ENCODE measurements around the gene LITAF. TPM values are rescaled to one million over a fixed set of nuclear protein-coding genes. Genes with fewer than 3 reads are reported as not detected.
"Not testable (repeated sequence)": the region's sequence is repeated elsewhere in the genome, so short reads cannot be mapped to it uniquely, and the experiment has no call there.

The LITAF gene
- total RNA-seq, 1 donor from 2014 or later = 121 TPM

DNA sequence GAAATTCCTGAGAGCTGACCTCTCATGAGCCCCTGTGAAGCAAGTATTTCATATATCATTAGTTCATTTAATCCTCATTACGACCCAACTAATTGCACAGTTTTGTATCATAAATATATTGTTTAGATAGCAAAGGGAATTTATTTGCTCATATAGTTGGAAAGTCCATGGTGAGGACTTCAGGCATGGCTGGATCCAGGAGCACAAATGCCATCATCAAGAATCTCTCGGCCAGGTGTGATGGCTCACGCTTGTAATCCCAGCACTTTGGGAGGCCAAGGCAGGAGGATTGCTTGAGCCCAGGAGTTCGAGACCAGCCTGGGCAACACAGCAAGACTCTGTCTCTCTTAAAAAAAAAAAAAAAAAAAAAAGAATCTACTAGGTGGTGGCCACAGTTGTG, 17.6 kb upstream of the LITAF start:
- H3K4me3 Mint-ChIP-seq (ENCODE audit: low read depth); H3K36me3 Mint-ChIP-seq (ENCODE audit: low read depth); H3K9me3 Mint-ChIP-seq; H3K27ac Mint-ChIP-seq; intact Hi-C loops (cut with micrococcal nuclease); DNase-seq (ENCODE audit: low spot score); H3K4me1 Mint-ChIP-seq (ENCODE audit: low read depth); H3K27me3 Mint-ChIP-seq (ENCODE audit: low read depth): not testable (repeated sequence)

DNA sequence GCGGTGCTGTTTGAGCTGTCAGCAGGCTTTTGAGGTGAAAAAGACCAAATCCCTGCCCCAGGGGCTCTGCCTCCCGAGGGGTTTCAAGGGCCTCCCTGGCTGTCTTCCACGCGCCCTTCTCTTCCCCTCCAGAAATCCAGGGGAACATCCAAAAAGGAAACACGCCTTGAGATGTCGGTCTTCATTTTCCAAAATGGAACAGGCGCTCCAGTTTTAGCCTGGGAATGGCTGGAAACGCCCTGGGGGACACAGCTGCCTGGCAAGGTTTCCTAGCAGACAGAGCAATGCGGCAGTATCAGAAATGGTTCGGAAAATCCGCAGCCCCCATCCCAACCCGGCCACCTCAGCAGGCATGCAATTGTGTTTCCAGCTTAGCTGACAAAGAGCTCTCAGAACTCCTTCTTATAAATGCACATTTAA, 16.6 kb upstream of the LITAF start:
- Mint-ChIP-seq H3K36me3 (ENCODE audit: low read depth) (no peaks in the 10 kb centered on the region), H3K9me3 (no peaks in the 10 kb centered on the region), H3K27ac (no peak overlapping the region), H3K4me3 (ENCODE audit: low read depth) (no peak overlapping the region), H3K4me1 (ENCODE audit: low read depth) (no peaks in the 10 kb centered on the region), H3K27me3 (ENCODE audit: low read depth) (peaks cover 4% of the 10 kb centered on the region)
- intact Hi-C loops (cut with micrococcal nuclease) = no loop called here
- DNase-seq (ENCODE audit: low spot score) = no peak

DNA sequence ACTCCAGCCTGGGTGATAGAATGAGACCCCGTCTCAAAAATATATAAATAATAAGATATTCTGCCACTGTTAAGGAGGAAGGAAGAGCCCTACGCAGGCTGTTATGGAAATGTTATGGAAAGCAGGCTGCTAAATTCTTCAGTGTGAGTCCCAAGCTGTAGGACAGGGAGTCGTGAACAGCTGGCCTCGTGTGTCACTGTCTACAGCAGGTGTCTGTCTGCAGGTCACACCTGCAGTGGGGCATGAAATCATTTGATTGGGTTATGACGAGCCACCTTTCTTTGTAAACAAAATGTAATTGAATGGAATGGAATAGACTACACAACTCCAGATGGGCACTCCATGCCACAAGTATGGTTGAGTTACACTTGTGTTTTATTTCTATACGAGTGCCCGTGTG, 15.6 kb upstream of the LITAF start:
- no peak overlapping the region for H3K27ac Mint-ChIP-seq
- intact Hi-C loops (cut with micrococcal nuclease) = no loop called here
- peaks cover 2% of the 10 kb centered on the region for H3K4me1 Mint-ChIP-seq (ENCODE audit: low read depth)
- H3K27me3 Mint-ChIP-seq (ENCODE audit: low read depth) = no peaks in the 10 kb centered on the region
- no peak overlapping the region for H3K4me3 Mint-ChIP-seq (ENCODE audit: low read depth)
- no peaks in the 10 kb centered on the region for H3K36me3 Mint-ChIP-seq (ENCODE audit: low read depth)
- no peaks in the 10 kb centered on the region for H3K9me3 Mint-ChIP-seq
- DNase-seq (ENCODE audit: low spot score) = no peak

DNA sequence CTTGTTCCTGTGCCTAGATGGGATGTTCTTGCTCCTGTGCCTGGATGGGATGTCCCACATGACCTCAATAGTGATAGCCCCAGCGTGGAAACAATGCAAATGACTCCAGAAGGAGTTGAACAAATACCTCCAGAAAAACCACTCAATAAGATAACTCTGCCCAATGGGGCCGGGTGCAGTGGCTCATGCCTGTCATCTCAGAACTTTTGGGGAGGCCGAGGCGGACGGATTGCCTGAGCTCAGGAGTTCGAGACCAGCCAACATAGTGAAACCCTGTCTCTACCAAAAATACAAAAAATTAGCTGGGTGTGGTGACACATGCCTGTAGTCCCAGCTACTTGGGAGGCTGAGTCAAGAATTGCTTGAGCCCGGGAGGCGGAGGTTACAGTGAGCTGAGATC, 15.2 kb upstream of the LITAF start:
- peaks cover 5% of the 10 kb centered on the region for H3K4me1 Mint-ChIP-seq (ENCODE audit: low read depth)
- no peaks in the 10 kb centered on the region for H3K9me3 Mint-ChIP-seq
- H3K4me3 Mint-ChIP-seq (ENCODE audit: low read depth) = no peak overlapping the region
- no peak for DNase-seq (ENCODE audit: low spot score)
- H3K36me3 Mint-ChIP-seq (ENCODE audit: low read depth) = no peaks in the 10 kb centered on the region
- intact Hi-C loops (cut with micrococcal nuclease) = no loop called here
- no peak overlapping the region for H3K27ac Mint-ChIP-seq
- no peaks in the 10 kb centered on the region for H3K27me3 Mint-ChIP-seq (ENCODE audit: low read depth)

DNA sequence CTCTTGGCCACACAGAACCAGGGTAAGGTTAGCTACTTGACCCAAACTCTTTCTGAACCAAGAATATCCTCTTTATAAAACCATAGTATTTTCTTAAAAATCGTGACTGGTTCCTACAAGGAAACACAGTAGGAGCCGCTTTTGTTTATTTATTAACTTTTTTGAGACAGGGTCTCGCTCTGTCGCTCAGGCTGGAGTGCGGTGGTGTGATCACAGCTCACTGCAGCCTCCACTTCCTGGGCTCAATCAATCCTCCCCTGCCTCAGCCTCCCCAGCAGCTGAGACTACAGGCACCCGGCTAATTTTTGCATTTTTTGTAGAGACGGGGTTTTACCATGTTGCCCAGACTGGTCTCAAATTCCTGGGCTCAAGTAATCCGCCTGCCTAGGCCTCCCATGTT, 14.7 kb upstream of the LITAF start:
- H3K4me3 Mint-ChIP-seq (ENCODE audit: low read depth) = no peak overlapping the region
- no peaks in the 10 kb centered on the region for H3K9me3 Mint-ChIP-seq
- no peaks in the 10 kb centered on the region for H3K27me3 Mint-ChIP-seq (ENCODE audit: low read depth)
- intact Hi-C loops (cut with micrococcal nuclease) = no loop called here
- H3K36me3 Mint-ChIP-seq (ENCODE audit: low read depth) = no peaks in the 10 kb centered on the region
- H3K27ac Mint-ChIP-seq = no peak overlapping the region
- no peak for DNase-seq (ENCODE audit: low spot score)
- H3K4me1 Mint-ChIP-seq (ENCODE audit: low read depth) = peaks cover 5% of the 10 kb centered on the region

DNA sequence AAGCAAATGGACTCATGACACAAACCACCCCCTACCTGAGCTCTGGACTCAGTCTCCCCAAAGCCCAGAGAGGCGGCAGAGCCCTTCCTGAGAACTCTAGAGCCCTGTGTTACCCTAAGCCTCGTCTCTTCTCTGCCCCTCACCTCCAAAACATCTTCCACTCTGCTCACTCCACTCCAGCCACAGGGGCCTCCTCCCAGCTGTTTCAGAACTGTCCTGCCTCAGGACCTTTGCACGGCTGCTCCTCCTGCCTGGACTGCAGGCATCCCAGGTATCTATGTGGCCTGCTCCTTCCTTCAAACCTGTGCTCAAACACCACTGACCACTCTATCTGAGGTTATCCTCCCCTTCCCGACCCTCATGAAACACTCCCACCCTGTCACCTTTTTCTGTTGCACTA, 12.9 kb upstream of the LITAF start:
- peaks cover 5% of the 10 kb centered on the region for H3K4me1 Mint-ChIP-seq (ENCODE audit: low read depth)
- no peak for DNase-seq (ENCODE audit: low spot score)
- no peak overlapping the region for H3K27ac Mint-ChIP-seq
- intact Hi-C loops (cut with micrococcal nuclease) = no loop called here
- no peaks in the 10 kb centered on the region for H3K9me3 Mint-ChIP-seq
- H3K4me3 Mint-ChIP-seq (ENCODE audit: low read depth) = no peak overlapping the region
- no peaks in the 10 kb centered on the region for H3K27me3 Mint-ChIP-seq (ENCODE audit: low read depth)
- no peaks in the 10 kb centered on the region for H3K36me3 Mint-ChIP-seq (ENCODE audit: low read depth)

DNA sequence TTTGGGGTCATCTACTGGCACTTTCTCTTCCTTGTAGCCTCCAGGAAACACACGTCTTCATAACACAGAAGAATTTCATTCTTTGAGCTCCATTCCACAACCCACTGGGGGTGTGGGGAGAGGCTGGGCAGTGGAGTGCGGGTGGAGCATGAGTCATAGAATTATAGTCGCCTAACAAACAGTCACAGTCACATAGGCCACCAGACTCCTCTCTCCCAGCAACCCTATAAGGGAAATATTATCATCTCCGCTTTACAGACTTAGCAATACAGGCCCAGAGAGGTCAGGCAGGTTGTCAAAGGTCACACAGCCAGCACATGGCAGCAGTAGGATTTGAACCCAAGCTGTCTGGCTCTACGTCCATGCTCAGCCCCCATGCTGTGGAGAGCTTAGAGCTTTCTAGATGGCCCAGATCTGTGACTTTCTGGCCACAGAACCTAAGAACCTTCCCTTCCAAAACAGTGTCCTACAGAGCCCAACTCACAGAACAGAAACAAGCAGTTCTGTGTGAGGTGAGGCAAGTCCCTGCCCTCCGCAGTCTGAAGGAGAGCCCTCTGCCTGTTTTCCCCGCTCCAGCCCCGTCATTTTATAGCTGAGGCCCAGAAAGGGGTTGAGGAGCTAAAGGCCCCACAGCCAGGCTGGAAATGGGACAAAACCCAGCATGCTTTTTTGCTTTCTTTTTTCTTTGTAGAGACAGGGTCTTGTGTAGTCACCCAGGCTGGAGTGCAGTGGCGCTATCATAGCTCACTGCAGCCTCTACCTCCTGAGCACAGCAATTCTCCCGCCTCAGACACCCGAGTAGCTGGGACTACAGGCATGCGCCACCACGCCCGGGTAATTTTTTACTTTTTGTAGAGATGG, 10.7 kb upstream of the LITAF start:
- Mint-ChIP-seq H3K27ac (no peak overlapping the region), H3K4me1 (ENCODE audit: low read depth) (peaks cover 5% of the 10 kb centered on the region), H3K9me3 (no peaks in the 10 kb centered on the region), H3K4me3 (ENCODE audit: low read depth) (no peak overlapping the region), H3K36me3 (ENCODE audit: low read depth) (no peaks in the 10 kb centered on the region), H3K27me3 (ENCODE audit: low read depth) (no peaks in the 10 kb centered on the region)
- intact Hi-C loops (cut with micrococcal nuclease) = no loop called here
- DNase-seq (ENCODE audit: low spot score) = no peak

DNA sequence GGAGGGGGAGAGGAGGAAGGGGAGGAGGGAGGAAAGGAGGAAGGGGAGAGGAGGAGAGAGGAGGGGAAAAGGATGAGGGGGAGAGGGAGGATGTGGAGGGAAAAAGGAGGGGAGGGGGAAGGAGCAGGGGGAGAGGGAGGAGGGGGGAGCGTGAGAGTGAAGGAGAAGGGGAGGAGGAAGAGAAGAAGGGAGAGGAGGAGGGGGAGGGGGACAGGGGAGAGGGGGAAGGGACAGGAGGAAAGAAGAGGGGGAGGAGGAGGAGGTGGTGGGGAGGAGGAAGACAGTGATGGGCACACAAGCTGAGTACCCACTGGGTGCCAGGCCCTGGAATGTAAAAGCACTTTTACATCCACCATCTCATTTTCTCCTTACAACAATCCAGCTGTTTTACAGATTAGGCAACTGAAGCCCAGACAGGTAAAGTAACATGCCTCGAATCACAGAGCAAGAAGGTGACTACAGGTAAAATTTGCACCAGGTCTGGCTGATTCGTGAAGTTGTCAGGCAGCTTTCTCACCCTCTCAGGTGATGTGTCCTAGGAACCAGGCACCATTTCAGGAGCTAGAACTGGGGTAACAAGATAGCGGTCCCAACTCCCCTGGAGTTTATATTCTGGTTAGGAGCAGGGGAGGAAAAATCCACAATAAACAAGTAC, 10.0 kb upstream of the LITAF start:
- Mint-ChIP-seq H3K27ac (no peak overlapping the region), H3K9me3 (no peaks in the 10 kb centered on the region), H3K36me3 (ENCODE audit: low read depth) (no peaks in the 10 kb centered on the region), H3K4me3 (ENCODE audit: low read depth) (no peak overlapping the region), H3K27me3 (ENCODE audit: low read depth) (no peaks in the 10 kb centered on the region), H3K4me1 (ENCODE audit: low read depth) (peaks cover 5% of the 10 kb centered on the region)
- intact Hi-C loops (cut with micrococcal nuclease) = no loop called here
- DNase-seq (ENCODE audit: low spot score) = no peak

DNA sequence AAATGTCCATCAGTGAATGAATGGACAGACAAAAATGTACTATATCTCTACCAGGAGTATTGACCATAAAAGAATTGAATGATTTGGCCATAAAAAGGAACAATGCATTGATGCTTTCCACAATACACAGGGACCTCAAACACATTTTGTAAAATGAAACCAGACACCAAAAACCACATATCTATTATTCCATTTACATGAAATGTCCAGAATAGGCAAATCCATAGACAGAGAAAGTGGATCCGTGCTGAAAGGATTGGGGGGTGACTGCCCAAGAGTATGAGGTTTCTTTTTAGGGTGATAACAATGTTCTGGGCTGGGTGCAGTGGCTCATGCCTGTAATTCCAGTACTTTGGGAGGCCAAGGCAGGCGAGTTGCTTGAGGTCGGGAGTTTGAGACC, 6.9 kb upstream of the LITAF start:
- DNase-seq (ENCODE audit: low spot score) = no peak
- intact Hi-C loops (cut with micrococcal nuclease) = no loop called here
- no peaks in the 10 kb centered on the region for H3K36me3 Mint-ChIP-seq (ENCODE audit: low read depth)
- H3K27me3 Mint-ChIP-seq (ENCODE audit: low read depth) = peaks cover 4% of the 10 kb centered on the region
- no peak overlapping the region for H3K27ac Mint-ChIP-seq
- H3K4me3 Mint-ChIP-seq (ENCODE audit: low read depth) = no peak overlapping the region
- peaks cover 5% of the 10 kb centered on the region for H3K4me1 Mint-ChIP-seq (ENCODE audit: low read depth)
- H3K9me3 Mint-ChIP-seq = no peaks in the 10 kb centered on the region

DNA sequence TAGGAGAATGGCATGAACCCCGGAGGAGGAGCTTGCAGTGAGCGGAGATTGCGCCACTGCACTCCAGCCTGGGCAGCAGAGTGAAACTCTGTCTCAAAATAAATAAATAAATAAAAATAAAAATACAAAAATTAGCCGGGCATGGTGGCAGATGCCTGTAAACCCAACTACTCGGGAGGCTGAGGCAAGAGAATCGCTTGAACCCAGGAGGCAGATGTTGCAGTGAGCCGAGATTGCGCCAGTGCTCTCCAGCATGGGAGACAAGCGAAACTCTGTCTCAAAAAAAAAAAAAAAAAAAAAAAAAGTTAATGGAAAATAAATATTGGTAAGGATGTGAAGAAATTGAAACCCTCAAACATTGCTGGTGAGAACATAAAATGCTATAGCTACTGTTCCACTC, 6.4 kb upstream of the LITAF start:
- H3K27ac Mint-ChIP-seq; H3K4me3 Mint-ChIP-seq (ENCODE audit: low read depth); intact Hi-C loops (cut with micrococcal nuclease); H3K4me1 Mint-ChIP-seq (ENCODE audit: low read depth); DNase-seq (ENCODE audit: low spot score); H3K27me3 Mint-ChIP-seq (ENCODE audit: low read depth); H3K9me3 Mint-ChIP-seq; H3K36me3 Mint-ChIP-seq (ENCODE audit: low read depth): not testable (repeated sequence)

DNA sequence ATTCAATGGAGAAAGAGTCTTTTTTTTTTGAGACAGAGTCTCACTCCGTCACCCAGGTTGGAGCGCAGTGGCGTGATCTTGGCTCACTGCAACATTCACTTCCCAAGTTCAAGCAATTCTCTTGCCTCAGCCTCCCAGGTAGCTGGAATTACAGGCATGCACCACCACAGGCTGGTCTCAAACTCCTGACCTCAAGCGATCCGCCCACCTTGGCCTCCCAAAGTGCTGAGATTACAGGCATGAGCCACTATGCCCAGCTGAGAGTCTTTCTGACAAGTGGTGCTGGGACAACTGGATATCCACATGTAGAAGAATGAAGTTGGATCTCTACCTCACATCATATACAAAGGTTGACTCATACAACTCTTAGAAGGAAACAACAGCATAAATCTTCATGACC, 4.9 kb upstream of the LITAF start:
- H3K4me1 Mint-ChIP-seq (ENCODE audit: low read depth); H3K27ac Mint-ChIP-seq; H3K27me3 Mint-ChIP-seq (ENCODE audit: low read depth); H3K9me3 Mint-ChIP-seq; intact Hi-C loops (cut with micrococcal nuclease); H3K36me3 Mint-ChIP-seq (ENCODE audit: low read depth); DNase-seq (ENCODE audit: low spot score); H3K4me3 Mint-ChIP-seq (ENCODE audit: low read depth): not testable (repeated sequence)

DNA sequence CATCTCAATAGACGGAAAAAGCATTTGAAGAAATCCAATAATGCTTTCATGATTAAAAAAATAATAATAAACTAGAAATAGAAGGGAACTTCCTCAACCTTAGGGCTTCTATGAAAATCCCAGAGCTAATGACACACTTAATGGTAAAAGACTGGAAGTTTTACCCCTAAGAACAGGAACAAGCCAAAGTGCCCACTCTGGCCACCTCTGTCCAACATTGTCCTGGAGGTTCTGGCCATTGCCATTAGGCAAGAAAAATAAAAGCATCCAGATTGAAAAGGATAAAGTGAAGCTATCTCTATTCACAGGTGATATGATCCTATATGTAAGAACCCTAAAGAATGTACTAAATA, 2.5 kb upstream of the LITAF start:
- Mint-ChIP-seq H3K4me3 (ENCODE audit: low read depth) (no peak overlapping the region), H3K9me3 (no peaks in the 10 kb centered on the region), H3K4me1 (ENCODE audit: low read depth) (peaks cover 14% of the 10 kb centered on the region), H3K27ac (no peak overlapping the region), H3K36me3 (ENCODE audit: low read depth) (peaks cover 14% of the 10 kb centered on the region), H3K27me3 (ENCODE audit: low read depth) (peaks cover 4% of the 10 kb centered on the region)
- intact Hi-C loops (cut with micrococcal nuclease) = loop anchor here (10.0 kb wide), 2 partner anchors 514 to 714 kb away; partner anchors contain the start of gene CIITA
- no peak for DNase-seq (ENCODE audit: low spot score)

DNA sequence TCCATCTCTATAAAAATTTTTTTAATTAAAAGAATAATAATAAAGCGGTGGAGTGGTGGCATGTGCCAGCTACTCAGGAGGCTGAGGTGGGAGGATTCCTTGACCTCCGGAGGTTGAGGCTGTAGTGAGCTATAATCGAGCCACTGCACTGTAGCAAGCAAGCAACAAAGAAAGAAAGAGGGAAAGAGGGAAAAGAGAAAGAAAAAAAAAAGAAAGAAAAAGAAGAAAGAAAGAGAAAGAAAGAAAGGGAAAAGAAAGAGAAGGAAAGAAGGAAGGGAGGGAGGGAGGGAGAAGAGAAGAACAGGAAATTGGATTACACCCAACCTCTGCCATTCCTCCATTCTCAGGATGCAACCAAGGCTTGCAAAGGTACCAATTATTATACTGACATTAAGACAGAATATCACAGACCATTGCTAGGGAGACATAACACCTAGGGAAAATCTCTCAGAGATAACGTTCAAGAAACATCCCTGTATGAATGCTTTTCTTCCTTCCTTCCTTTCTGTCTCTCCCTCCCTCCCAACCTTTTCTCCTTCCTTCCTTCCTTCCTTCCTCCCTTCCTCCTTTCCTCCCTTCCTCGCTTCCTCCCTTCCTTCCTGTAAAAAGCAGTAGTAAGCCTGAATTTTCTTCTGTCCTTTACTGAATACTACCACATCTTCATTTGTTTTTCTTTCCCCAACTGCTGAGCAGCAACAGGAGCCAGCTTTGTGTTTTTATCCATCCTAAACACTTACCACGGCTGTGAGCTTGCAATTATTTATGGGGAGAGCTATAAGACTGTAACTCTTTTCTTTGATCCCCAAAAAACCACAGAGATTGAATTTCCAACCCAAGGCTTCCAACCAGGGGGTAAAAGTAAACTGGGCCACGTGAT, 1.8 kb upstream of the LITAF start:
- Mint-ChIP-seq H3K27me3 (ENCODE audit: low read depth) (peaks cover 4% of the 10 kb centered on the region), H3K27ac (no peak overlapping the region), H3K36me3 (ENCODE audit: low read depth) (peaks cover 19% of the 10 kb centered on the region), H3K9me3 (no peaks in the 10 kb centered on the region), H3K4me1 (ENCODE audit: low read depth) (peaks cover 18% of the 10 kb centered on the region), H3K4me3 (ENCODE audit: low read depth) (peak overlapping the region; percentile 0)
- intact Hi-C loops (cut with micrococcal nuclease) = loop anchor here (10.0 kb wide), 2 partner anchors 514 to 714 kb away; partner anchors contain the start of gene CIITA
- no peak for DNase-seq (ENCODE audit: low spot score)

Measured in activated T-helper 2 cell treated with anti-CD3 and anti-CD28 coated beads, Interferon-gamma antibody, Interleukin-2, Interleukin-4, amounts not matched to agents 10 μg/mL and 5 μg/mL and 100 μg/mL, durations not matched to agents 14 hours and 24 hours and 36 hours (primary cell).